AG09309 (cell line): ENCODE data around the gene ABHD4.
"Not testable (repeated sequence)": the region's sequence is repeated elsewhere in the genome, so short reads cannot be mapped to it uniquely, and the experiment has no call there.

ENCODE experiments used
- DNase-seq: peaks from one replicate; pipeline ENCODE4 v3.0.0-alpha.2; 2010; ENCODE audit warnings: low read depth
- H3K4me3 ChIP-seq: 2 replicates; pipeline ENCODE4 v1.5.1; 2011; ENCODE audit warnings: mild to moderate bottlenecking, low read depth, low read length, moderate library complexity; ENCODE audit not compliant: control insufficient read depth
- TF ChIP-seq, protein P1 (sequence below): IDR thresholded peaks from 2 replicates; pipeline ENCODE4 v1.5.1; 2011; ENCODE audit warnings: mild to moderate bottlenecking, low read depth, low read length, inconsistent platforms; ENCODE audit not compliant: insufficient read depth, control insufficient read depth; ENCODE audit errors: missing control alignments

The ABHD4 gene

DNA sequence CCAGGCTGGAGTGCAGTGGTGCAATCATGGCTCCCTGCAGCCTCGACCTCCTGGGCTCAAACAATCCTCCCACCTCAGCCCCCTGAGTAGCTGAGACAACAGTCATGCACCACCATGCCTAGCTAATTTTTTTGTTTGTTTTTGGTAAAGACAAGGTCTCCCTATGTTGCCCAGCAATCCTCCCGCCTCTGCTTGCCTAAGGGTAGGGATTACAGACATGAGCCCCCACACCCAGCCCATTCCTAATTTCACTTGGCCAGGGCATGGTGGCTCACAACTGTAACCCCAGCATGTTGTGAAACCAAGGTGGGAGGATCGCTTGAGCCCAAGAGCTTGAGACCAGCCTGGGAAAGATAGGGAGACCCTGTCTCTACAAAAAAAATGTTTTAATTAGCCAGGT is 18.2 kb upstream of the ABHD4 start:
- H3K4me3 ChIP-seq, result no peak overlapping the region
- no peak for DNase-seq
- TF ChIP-seq, protein P1, sequence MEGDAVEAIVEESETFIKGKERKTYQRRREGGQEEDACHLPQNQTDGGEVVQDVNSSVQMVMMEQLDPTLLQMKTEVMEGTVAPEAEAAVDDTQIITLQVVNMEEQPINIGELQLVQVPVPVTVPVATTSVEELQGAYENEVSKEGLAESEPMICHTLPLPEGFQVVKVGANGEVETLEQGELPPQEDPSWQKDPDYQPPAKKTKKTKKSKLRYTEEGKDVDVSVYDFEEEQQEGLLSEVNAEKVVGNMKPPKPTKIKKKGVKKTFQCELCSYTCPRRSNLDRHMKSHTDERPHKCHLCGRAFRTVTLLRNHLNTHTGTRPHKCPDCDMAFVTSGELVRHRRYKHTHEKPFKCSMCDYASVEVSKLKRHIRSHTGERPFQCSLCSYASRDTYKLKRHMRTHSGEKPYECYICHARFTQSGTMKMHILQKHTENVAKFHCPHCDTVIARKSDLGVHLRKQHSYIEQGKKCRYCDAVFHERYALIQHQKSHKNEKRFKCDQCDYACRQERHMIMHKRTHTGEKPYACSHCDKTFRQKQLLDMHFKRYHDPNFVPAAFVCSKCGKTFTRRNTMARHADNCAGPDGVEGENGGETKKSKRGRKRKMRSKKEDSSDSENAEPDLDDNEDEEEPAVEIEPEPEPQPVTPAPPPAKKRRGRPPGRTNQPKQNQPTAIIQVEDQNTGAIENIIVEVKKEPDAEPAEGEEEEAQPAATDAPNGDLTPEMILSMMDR, result no peak

DNA sequence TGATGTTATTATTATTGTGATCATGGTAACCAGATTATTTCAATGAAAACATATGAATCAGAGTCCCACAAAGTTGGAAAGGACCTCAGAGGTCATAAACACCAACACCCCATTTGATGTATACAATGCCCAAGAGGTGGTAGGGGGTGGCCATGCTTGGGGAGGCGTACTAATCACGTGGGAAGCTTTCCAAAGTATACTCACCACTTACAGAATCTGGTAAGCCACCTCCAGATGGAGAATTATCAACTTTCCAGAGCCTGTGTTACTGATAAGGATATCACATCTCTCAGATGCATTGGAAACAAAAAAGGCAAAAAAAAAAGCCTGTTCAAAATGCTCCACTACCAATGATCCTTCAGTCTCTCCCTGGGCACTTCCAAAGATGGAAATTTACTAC is 17.5 kb upstream of the ABHD4 start:
- TF ChIP-seq, protein P1, result no peak
- no peak overlapping the region for H3K4me3 ChIP-seq
- no peak for DNase-seq

DNA sequence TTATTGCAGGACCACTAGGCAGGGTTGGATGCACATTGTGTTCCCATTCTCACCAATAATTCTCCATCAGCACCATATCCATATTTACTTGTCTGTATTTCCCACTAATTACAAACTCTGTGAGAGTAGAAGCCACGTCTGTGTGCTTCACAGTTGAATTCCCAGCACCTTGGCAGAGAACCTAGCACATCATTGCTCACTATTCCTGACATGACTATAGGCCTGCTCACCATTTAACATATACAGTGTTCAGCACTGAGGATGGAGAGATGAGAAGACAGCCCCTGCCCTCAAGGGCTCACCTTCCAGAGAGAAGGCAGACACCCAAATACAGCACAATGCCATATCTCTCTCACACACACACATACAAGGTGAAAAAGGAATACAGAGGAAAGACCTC is 14.1 kb upstream of the ABHD4 start:
- TF ChIP-seq, protein P1, result no peak
- H3K4me3 ChIP-seq, result no peak overlapping the region
- no peak for DNase-seq

DNA sequence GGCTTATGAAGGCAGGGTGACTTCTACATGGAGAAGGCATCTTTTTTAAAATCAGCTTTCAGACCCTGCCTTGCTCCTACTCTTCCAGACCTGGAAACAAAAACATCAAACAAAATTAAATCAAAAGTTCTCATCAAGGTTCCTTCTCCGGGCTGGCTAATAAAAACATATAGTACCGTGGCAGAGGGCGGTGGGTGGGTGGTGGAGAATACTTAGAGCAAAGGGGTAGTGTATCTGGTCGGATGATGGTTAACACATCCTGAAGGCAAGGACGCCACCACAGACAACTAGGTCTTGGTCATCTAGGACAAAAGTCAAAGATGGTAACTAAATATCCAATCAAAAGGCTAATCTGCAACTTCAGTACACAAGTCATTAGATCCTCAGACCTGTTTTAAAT is 10.9 kb upstream of the ABHD4 start:
- TF ChIP-seq, protein P1, result no peak
- DNase-seq, result no peak
- H3K4me3 ChIP-seq, result no peak overlapping the region

DNA sequence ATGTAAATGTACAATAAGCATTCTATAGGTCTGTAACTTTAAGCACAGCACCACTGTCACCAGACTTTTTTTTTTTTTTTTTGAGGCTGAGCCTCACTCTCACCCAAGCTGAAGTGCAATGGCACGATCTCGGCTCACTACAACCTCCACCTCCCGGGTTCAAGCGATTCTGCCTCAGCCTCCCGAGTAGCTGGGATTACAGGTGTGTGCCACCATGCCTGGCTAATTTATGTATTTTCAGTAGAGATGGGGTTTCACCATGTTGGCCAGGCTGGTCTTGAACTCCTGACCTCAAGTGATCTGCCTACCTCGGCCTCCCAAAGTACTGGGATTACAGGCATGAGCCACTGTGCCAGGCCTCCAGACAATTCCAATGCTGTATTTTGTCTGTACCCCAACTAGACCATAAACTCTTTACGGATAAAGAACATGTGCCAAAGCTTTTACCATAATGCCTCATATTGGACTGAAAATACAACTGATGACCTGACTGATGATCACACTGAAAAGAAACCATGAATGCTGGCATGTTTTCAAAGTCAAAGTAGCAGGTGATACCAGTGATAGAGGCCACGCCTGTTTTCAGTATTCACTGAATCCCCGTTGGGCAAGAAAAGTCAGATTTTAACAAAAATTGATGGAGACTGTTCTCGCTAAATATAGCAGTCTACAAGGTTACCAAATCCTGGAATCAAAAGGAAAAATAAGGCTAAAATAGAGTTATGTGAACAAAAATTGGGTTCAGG is 10.2 kb upstream of the ABHD4 start:
- not testable (repeated sequence) for DNase-seq

DNA sequence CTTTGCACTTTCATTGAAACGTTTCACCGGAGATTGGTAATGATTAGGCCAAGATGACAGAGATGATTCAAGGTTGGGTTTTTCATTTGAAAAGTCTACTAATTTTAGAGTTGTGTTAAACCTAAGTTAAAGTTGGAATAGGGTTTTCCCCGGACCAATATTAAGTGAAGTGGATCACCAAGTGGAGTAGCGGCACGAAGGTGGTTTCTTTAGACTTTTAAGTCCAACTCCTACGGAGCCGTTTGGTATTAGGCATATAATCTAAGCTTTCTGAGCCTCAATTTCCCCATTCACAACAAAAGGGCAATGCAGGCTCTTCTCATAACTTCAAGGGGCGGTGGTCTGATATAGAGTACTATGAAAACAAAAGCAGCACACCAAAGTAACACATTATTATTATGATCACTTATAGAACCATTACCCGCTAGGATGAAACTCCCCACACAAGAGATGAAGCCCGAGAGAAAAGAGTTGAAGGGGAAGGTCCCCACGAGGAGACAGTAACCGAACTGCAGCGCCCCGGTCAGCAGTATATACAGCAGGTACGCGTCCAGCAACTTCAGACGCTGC is 9.5 kb upstream of the ABHD4 start:
- peak overlapping the region; percentile 86 for H3K4me3 ChIP-seq
- TF ChIP-seq, protein P1, result no peak
- DNase-seq, result no peak

More for the DNA sequence above, 10.2 kb upstream of the ABHD4 start:
- peak overlapping the region; percentile 86 for H3K4me3 ChIP-seq

DNA sequence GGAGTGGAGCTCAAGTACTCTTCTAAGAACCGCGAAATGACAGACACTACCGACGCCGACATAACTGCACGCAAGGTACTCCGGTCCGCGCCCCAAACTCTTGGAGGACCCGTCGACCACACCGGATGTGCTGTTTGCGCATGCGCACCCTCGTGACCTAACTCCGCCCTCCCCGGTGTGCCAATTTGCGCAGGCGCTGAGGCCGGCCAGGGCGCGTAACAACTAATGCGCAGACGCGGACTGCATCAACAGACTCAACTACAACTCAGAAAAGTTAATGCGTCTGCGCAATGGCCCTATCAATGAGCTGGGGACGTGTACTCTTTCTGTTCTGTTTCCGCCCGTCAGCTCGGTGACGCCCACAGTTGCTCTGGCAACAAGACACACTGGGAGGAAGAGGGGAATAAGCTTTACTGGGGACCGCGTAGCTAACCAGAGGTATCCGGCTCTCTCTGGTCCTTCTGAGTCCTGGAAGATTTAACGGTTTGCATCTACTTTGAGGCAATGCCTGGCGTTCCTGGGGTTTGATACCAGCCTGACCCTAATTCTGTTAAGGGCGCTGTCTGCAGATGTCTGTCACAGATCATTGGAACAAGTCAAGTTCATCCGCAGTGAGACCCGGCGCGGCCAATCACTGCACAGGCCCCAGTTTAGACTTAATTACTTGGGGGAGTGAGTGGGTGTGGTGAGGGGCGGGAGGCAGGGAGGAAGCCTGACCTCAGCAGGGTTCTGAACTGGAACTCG is 8.8 kb upstream of the ABHD4 start, which contains the start of gene DAD1:
DAD1 (minus strand) TSS at position 129 of the 744 bp plus-strand sequence; CDS start at position 62, 67 bp downstream.
- TF ChIP-seq, protein P1, result no peak
- peak; percentile 99 for DNase-seq
- H3K4me3 ChIP-seq, result peak within 1 kb of the TSS; percentile 86
